H1 (cell line): Measurements from ENCODE around the gene WFDC5. TPM values are rescaled to one million over a fixed set of nuclear protein-coding genes. Genes with fewer than 3 reads are reported as not detected.

Experiments
- CTCF ChIA-PET: fragments of 300-600 bp; sonication (Branson Sonifier 250); formaldehyde crosslinking; loops from one replicate; lab custom pipeline; 2021; ENCODE audit not compliant: partially characterized antibody; lab: Charles Lee
- POLR2A ChIA-PET: fragments of 300-600 bp; sonication (Branson Sonifier 250); formaldehyde crosslinking; loops from one replicate; lab custom pipeline; 2021; ENCODE audit warnings: inconsistent platforms; ENCODE audit not compliant: partially characterized antibody; lab: Charles Lee
- DNase-seq, 2 experiments: peaks; one replicate each; pipeline versions ENCODE4 v3.0.0 to v3.0.0-alpha.2; 2010 to 2022; ENCODE audit warnings: low spot score in 2 of 2, low read depth in 1 of 2, mixed read lengths in 1 of 2
- FAIRE-seq: peaks from 2 replicates; lab custom pipeline; 2011; peaks lifted over from hg19 to GRCh38; lab: Jason Lieb, UNC
- H2AFZ ChIP-seq: 2 replicates; pipeline ENCODE4 v1.8.1; 2012; ENCODE audit warnings: low read length, inconsistent platforms
- H2AK5ac ChIP-seq: 2 replicates; pipeline ENCODE4 v1.6.1; 2013; ENCODE audit warnings: low read depth, low read length
- H2BK120ac ChIP-seq: replicated peaks from 2 replicates; pipeline ENCODE3; 2013; ENCODE audit warnings: low read depth, low read length, inconsistent platforms
- H2BK12ac ChIP-seq: 2 replicates; pipeline ENCODE4 v1.6.1; 2013; ENCODE audit warnings: low read depth, low read length
- H2BK15ac ChIP-seq: 2 replicates; pipeline ENCODE4 v1.6.1; 2013; ENCODE audit warnings: low read length
- H2BK20ac ChIP-seq: 2 replicates; pipeline ENCODE4 v1.6.1; 2013; ENCODE audit warnings: low read length
- H2BK5ac ChIP-seq: 2 replicates; pipeline ENCODE4 v1.6.1; 2013; ENCODE audit warnings: low read depth, low read length
- H3K14ac ChIP-seq: 2 replicates; pipeline ENCODE4 v1.6.1; 2013; ENCODE audit warnings: inconsistent platforms; ENCODE audit not compliant: insufficient read length
- H3K18ac ChIP-seq: 2 replicates; pipeline ENCODE4 v1.6.1; 2013; ENCODE audit warnings: low read length; ENCODE audit errors: extremely low read depth
- H3K23ac ChIP-seq: 2 replicates; pipeline ENCODE4 v1.6.1; 2013; ENCODE audit warnings: inconsistent platforms; ENCODE audit not compliant: insufficient read length
- H3K23me2 ChIP-seq: 2 replicates; pipeline ENCODE4 v1.6.1; 2013; ENCODE audit warnings: low read depth, low read length
- H3K27ac ChIP-seq: 2 replicates; pipeline ENCODE4 v1.6.1; 2011; ENCODE audit warnings: low read depth, low read length, inconsistent platforms
- H3K27me3 ChIP-seq, 4 experiments: replicated peaks in 1 of 4; 1 replicate in 1 of 4; 2 replicates in 3 of 4; pipeline versions ENCODE4 v1.6.1 to v1.8.1; 2011 to 2013; ENCODE audit warnings: low read length in 3 of 4, mild to moderate bottlenecking in 3 of 4, inconsistent platforms in 2 of 4, mixed read lengths in 2 of 4, moderate library complexity in 1 of 4; ENCODE audit not compliant: control insufficient read depth in 3 of 4, insufficient read depth in 3 of 4; ENCODE audit errors: extremely low read depth in 1 of 4
- H3K36me3 ChIP-seq, 4 experiments: 2 replicates each; pipeline versions ENCODE4 v1.6.1 to v1.8.1; 2011 to 2013; ENCODE audit warnings: mild to moderate bottlenecking in 4 of 4, low read length in 3 of 4, moderate library complexity in 2 of 4, control low read depth in 1 of 4, inconsistent platforms in 1 of 4; ENCODE audit not compliant: insufficient read depth in 4 of 4, control insufficient read depth in 2 of 4
- H3K4ac ChIP-seq: replicated peaks from 2 replicates; pipeline ENCODE3; 2013; ENCODE audit warnings: low read length, low read depth, mixed read lengths, inconsistent platforms; ENCODE audit not compliant: insufficient read length
- H3K4me1 ChIP-seq, 4 experiments: replicated peaks in 1 of 4; 1 replicate in 1 of 4; 2 replicates in 3 of 4; pipeline versions ENCODE4 v1.6.1 to v1.8.1; 2011 to 2013; ENCODE audit warnings: low read length in 3 of 4, inconsistent platforms in 2 of 4, mixed read lengths in 1 of 4; ENCODE audit not compliant: insufficient read depth in 4 of 4, control insufficient read depth in 3 of 4
- H3K4me2 ChIP-seq, 2 experiments: 2 replicates each; pipeline versions ENCODE4 v1.6.1 to v1.8.1; 2011 to 2013; ENCODE audit warnings: low read depth in 2 of 2, low read length in 2 of 2, control low read depth in 1 of 2, inconsistent platforms in 1 of 2, mild to moderate bottlenecking in 1 of 2; ENCODE audit not compliant: insufficient read depth in 1 of 2
- H3K4me3 ChIP-seq, 4 experiments: fragments of 200-600, 300-600 bp in 1 of 4; sonication (generic), shearing (Covaris generic), sonication (Bioruptor Twin) in 1 of 4; 2 replicates each; pipeline versions ENCODE4 v1.5.1 to v1.8.1; 2011 to 2016; ENCODE audit warnings: low read length in 4 of 4, low read depth in 3 of 4, control low read depth in 2 of 4, inconsistent platforms in 2 of 4, mild to moderate bottlenecking in 2 of 4, mixed read lengths in 1 of 4, moderate library complexity in 1 of 4; ENCODE audit not compliant: insufficient read depth in 2 of 4; ENCODE audit errors: extremely low read depth in 1 of 4
- H3K56ac ChIP-seq: replicated peaks from 2 replicates; pipeline ENCODE3; 2013; ENCODE audit warnings: low read depth, mild to moderate bottlenecking, mixed read lengths, low read length, inconsistent platforms; ENCODE audit not compliant: insufficient read length
- H3K79me1 ChIP-seq: 2 replicates; pipeline ENCODE4 v1.6.1; 2013; ENCODE audit warnings: low read depth, low read length, control low read depth
- H3K79me2 ChIP-seq, 2 experiments: 2 replicates each; pipeline versions ENCODE4 v1.6.1 to v1.8.1; 2012 to 2013; ENCODE audit warnings: low read length in 2 of 2, mild to moderate bottlenecking in 2 of 2, inconsistent platforms in 1 of 2; ENCODE audit not compliant: insufficient read depth in 2 of 2, control insufficient read depth in 1 of 2
- H3K9ac ChIP-seq, 4 experiments: replicated peaks in 1 of 4; 1 replicate in 1 of 4; 2 replicates in 3 of 4; pipeline versions ENCODE4 v1.6.1 to v1.8.1; 2011 to 2013; ENCODE audit warnings: low read depth in 3 of 4, low read length in 3 of 4, control low read depth in 2 of 4, mild to moderate bottlenecking in 2 of 4, moderate library complexity in 2 of 4, inconsistent platforms in 1 of 4; ENCODE audit errors: extremely low read depth in 1 of 4
- H3K9me3 ChIP-seq, 2 experiments: 2 replicates each; pipeline versions ENCODE4 v1.6.1 to v1.8.1; 2012 to 2013; ENCODE audit warnings: mild to moderate bottlenecking in 2 of 2, moderate library complexity in 2 of 2, control low read depth in 1 of 2, inconsistent platforms in 1 of 2, low read depth in 1 of 2, low read length in 1 of 2, mixed read lengths in 1 of 2; ENCODE audit not compliant: insufficient read depth in 2 of 2
- H4K20me1 ChIP-seq, 2 experiments: replicated peaks in 1 of 2; 2 replicates each; pipeline versions ENCODE3 to v1.8.1; 2011 to 2013; ENCODE audit warnings: inconsistent platforms in 2 of 2, low read length in 2 of 2, mild to moderate bottlenecking in 1 of 2; ENCODE audit not compliant: insufficient read depth in 2 of 2, control insufficient read depth in 1 of 2
- H4K5ac ChIP-seq: 2 replicates; pipeline ENCODE4 v1.6.1; 2013; ENCODE audit warnings: low read length, low read depth, mixed read lengths, inconsistent platforms; ENCODE audit not compliant: insufficient read length
- H4K8ac ChIP-seq: 2 replicates; pipeline ENCODE4 v1.8.0; 2013; ENCODE audit warnings: mild to moderate bottlenecking, moderate library complexity, low read length, inconsistent platforms; ENCODE audit not compliant: insufficient read depth; ENCODE audit errors: extremely low read depth
- H4K91ac ChIP-seq: replicated peaks from 2 replicates; pipeline ENCODE3; 2013; ENCODE audit warnings: low read length, mixed read lengths, inconsistent platforms; ENCODE audit not compliant: insufficient read length
- ASH2L ChIP-seq: fragments of 200-600, 300-600 bp; sonication (generic); IDR thresholded peaks from one replicate; pipeline ENCODE4 v1.7.1; 2017; ENCODE audit warnings: low read length
- CBX5 ChIP-seq: fragments of 300-800, 300-1000 bp; sonication (generic); IDR thresholded peaks from 2 replicates; pipeline ENCODE4 v1.7.1; 2016; ENCODE audit warnings: antibody characterized with exemption, low read length, low read depth
- GTF2F1 ChIP-seq: IDR thresholded peaks from 2 replicates; pipeline ENCODE4 v1.6.1; 2012; ENCODE audit warnings: low read depth, low read length, improper control_type of control experiment, borderline replicate concordance
- NANOG ChIP-seq: IDR thresholded peaks from 2 replicates; pipeline ENCODE4 v1.6.1; 2011; ENCODE audit warnings: low read length, low read depth, mild to moderate bottlenecking, inconsistent platforms; ENCODE audit not compliant: insufficient read depth, poor library complexity, severe bottlenecking
- RAD21 ChIP-seq, 2 experiments: IDR thresholded peaks in 1 of 2; conservative IDR thresholded peaks in 1 of 2; 2 replicates each; pipeline ENCODE4 v1.6.1; 2011; ENCODE audit warnings: low read depth in 2 of 2, low read length in 2 of 2, improper control_type of control experiment in 1 of 2, inconsistent platforms in 1 of 2, mild to moderate bottlenecking in 1 of 2, moderate library complexity in 1 of 2
- SIX5 ChIP-seq: IDR thresholded peaks from 2 replicates; pipeline ENCODE4 v1.6.1; 2011; ENCODE audit warnings: mild to moderate bottlenecking, low read depth, low read length
- TCF12 ChIP-seq: IDR thresholded peaks from 2 replicates; pipeline ENCODE4 v1.6.1; 2011; ENCODE audit warnings: low read depth, mild to moderate bottlenecking, low read length
- WGBS, 2 experiments: shearing (Covaris generic) in 1 of 2; methylation state at CpG; one replicate each; pipeline versions ENCODE4 v1.1.6 to v1.1.7; 2013 to 2015; ENCODE audit warnings: low lambda C conversion rate in 2 of 2, mixed read lengths in 2 of 2, inconsistent platforms in 1 of 2, low coverage in 1 of 2, missing lambda C conversion rate in 1 of 2; ENCODE audit not compliant: insufficient replicate concordance in 2 of 2, insufficient coverage in 1 of 2, insufficient read length in 1 of 2; ENCODE audit errors: extremely low coverage in 1 of 2, missing lambda C conversion rate in 1 of 2; 5-methylcytosine and 5-hydroxymethylcytosine counted together
- polyA plus RNA-seq, 7 experiments: library from polyadenylated mRNA; depleted of rRNA in 3 of 7; stranded (reverse) in 5 of 7; unstranded in 2 of 7; fragments of >200 nt in 5 of 7; fragments of 200-250 nt in 2 of 7; gene quantifications; 1 replicate in 5 of 7; 2 replicates in 1 of 7; 4 replicates in 1 of 7; pipeline versions ENCODE4 v1.2.1 to v1.2.3, GENCODE V29; 2011 to 2013; ENCODE audit warnings: missing spikeins in 2 of 7, mixed read lengths in 2 of 7
- total RNA-seq: library from RNA; stranded (reverse); fragmentation: NEBNext Ultra II Directional; extraction: Animal tissue kit (Norgen Biotek cat#: 25700); gene quantifications from 2 replicates; pipeline ENCODE4 v1.2.1, GENCODE V29; 2021

WFDC5 gene
- total and polyA plus RNA-seq, 2 of the 8 experiments (the other 6 are each of a cell fraction or from before 2014, with no cell fraction given) = not detected

DNA sequence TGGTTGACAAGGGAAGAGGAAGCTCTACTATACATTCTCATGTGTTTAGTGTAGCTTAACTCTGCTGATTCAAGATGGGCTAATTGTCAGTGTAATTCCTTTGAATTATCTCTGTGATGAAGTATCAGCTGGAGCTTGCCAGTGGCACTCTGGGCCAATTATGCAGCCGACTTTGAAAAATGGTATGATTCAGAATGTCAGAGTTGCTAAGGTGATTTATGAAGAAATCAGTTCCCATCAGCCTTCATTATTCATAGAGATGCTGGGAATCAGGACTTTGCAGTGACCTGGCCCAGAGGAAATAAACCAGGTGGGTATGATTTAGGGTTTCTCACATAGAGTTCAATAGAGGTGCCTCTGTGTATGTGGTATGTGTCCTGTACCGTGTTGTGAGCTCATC lies 47.4 kb downstream of the WFDC5 start:
- no peak for DNase-seq

More for the DNA sequence above, 47.4 kb downstream of the WFDC5 start:
- Histone ChIP-seq H3K4ac (no peak overlapping the region), H4K8ac (no peak overlapping the region), H3K9ac (no peak overlapping the region), H2BK15ac (no peak overlapping the region), H3K23me2 (no peaks in the 10 kb centered on the region), H2BK5ac (no peak overlapping the region), H3K56ac (no peak overlapping the region), H3K18ac (no peak overlapping the region), H4K91ac (no peak overlapping the region), H3K79me1 (no peaks in the 10 kb centered on the region), H3K9me3 (no peaks in the 10 kb centered on the region; a peak in 1 of 4 replicates), H3K79me2 (peaks cover 0 to 3% of the 10 kb centered on the region in 2 experiments; a peak in 1 of 4 replicates), H2BK12ac (no peak overlapping the region), H2AK5ac (no peak overlapping the region), H3K4me1 (peaks cover 0 to 2% (median 0%) of the 10 kb centered on the region in 4 experiments; a peak in 1 of 7 replicates), H2BK120ac (no peak overlapping the region), H3K4me2 (no peak overlapping the region), H3K4me3 (no peak overlapping the region), H3K14ac (no peak overlapping the region), H4K5ac (no peak overlapping the region), H4K20me1 (no peaks in the 10 kb centered on the region), H2AFZ (no peak overlapping the region), H3K23ac (no peak overlapping the region), H2BK20ac (no peak overlapping the region), H3K27ac (no peak overlapping the region), H3K36me3 (no peaks in the 10 kb centered on the region), H3K27me3 (no peaks in the 10 kb centered on the region)
- 92% methylated on average over 2 of the region's 2 CpGs; no CpG with 5 or more reads in 1 of the 2 experiments for WGBS, 2 experiments
- TF ChIP-seq NANOG (no peak), GTF2F1 (no peak), TCF12 (no peak), RAD21 (IDR thresholded peaks at IDR 0.05 in 1 of 2, conservative IDR thresholded peaks at IDR 0.05 in 1 of 2; ENCODE audit: low read depth in 2 of 2, low read length in 2 of 2) (no peak), SIX5 (no peak), CBX5 (no peak), ASH2L (no peak)
- ChIA-PET CTCF (interaction anchor here (0.8 to 2.2 kb wide), 6 partner anchors 18 to 71 kb away, joined by 3 to 11 read pairs (median 4); no protein-coding TSS in a partner anchor), POLR2A (interaction anchor here (0.6 to 0.8 kb wide), 2 partner anchors 13 to 32 kb away, joined by 3 read pairs; no protein-coding TSS in a partner anchor)
- FAIRE-seq = no peak
